ENCODE data around the gene CEP63. TPM values are rescaled to one million over a fixed set of nuclear protein-coding genes. Genes with fewer than 3 reads are reported as not detected.

The CEP63 gene
- polyA plus RNA-seq, 3 donors = 11.1 to 18.8 (median 17.2) TPM

- Histone ChIP-seq H3K4me3 (replicated peaks in 1 of 3; ENCODE audit: low read depth in 2 of 3, low read length in 3 of 3) (no peak overlapping the region), H2AFZ (ENCODE audit: insufficient read depth, low read depth, low read length, poor library complexity, severe bottlenecking) (no peak overlapping the region), H3K27me3 (ENCODE audit: control insufficient read depth in 2 of 2, insufficient read depth in 2 of 2, low read length in 2 of 2) (no peaks in the 10 kb centered on the region), H4K20me1 (ENCODE audit: insufficient read depth, low read length) (no peaks in the 10 kb centered on the region), H3K9me3 (replicated peaks in 1 of 2; ENCODE audit: control insufficient read depth in 1 of 2, insufficient read depth in 1 of 2, low read length in 2 of 2) (no peaks in the 10 kb centered on the region), H3K79me2 (ENCODE audit: insufficient read depth, low read length) (no peaks in the 10 kb centered on the region), H3K27ac (ENCODE audit: low read depth in 1 of 2, low read length in 2 of 2) (no peak overlapping the region), H3K4me1 (ENCODE audit: control insufficient read depth in 1 of 2, insufficient read depth in 2 of 2, low read length in 2 of 2) (no peaks in the 10 kb centered on the region), H3K36me3 (replicated peaks in 1 of 2; ENCODE audit: control insufficient read depth in 1 of 2, insufficient read depth in 2 of 2, low read length in 2 of 2) (no peaks in the 10 kb centered on the region), H3K9ac (ENCODE audit: insufficient read depth, low read length, poor library complexity, severe bottlenecking) (no peak overlapping the region), H3K4me2 (replicated peaks; ENCODE audit: extremely low read depth, low read length, poor library complexity, severe bottlenecking) (no peak overlapping the region)
- intact Hi-C loops (cut with micrococcal nuclease) = no loop called here
- WGBS (ENCODE audit: insufficient coverage) = no CpG with 5 or more reads among the region's 2 CpGs
- Mint-ChIP-seq H3K9me3 (no peaks in the 10 kb centered on the region), H3K36me3 (no peaks in the 10 kb centered on the region), H3K4me1 (peaks cover 9% of the 10 kb centered on the region), H3K27me3 (ENCODE audit: low read depth in 3 of 3) (no peaks in the 10 kb centered on the region), H3K4me3 (no peak overlapping the region), H3K27ac (no peak overlapping the region)
- TF ChIP-seq CTCF (IDR thresholded peaks at IDR 0.05) = no peak
- DNase-seq = no peak
Measured at GRCh38 chr3:134619301-134619615, 133.4 kb downstream of the CEP63 start.

GRCh38 chr3:134619884-134620445, 134.1 kb downstream of the CEP63 start:
- intact Hi-C loops (cut with micrococcal nuclease) = no loop called here
- peaks cover 9% of the 10 kb centered on the region for H3K4me1 Mint-ChIP-seq
- no peaks in the 10 kb centered on the region for H3K9me3 ChIP-seq (replicated peaks in 1 of 2; ENCODE audit: control insufficient read depth in 1 of 2, insufficient read depth in 1 of 2, low read length in 2 of 2)

More at GRCh38 chr3:134619884-134620445, 134.1 kb downstream of the CEP63 start:
- Mint-ChIP-seq H3K4me3 (no peak overlapping the region), H3K27me3 (ENCODE audit: low read depth in 3 of 3) (peaks cover 0 to 2% (median 0%) of the 10 kb centered on the region in 3 donors), H3K36me3 (no peaks in the 10 kb centered on the region), H3K9me3 (no peaks in the 10 kb centered on the region), H3K27ac (no peak overlapping the region)
- H2AFZ ChIP-seq (ENCODE audit: insufficient read depth, low read depth, low read length, poor library complexity, severe bottlenecking) = no peak overlapping the region
- 96% methylated on average over 6 of the region's 8 CpGs for WGBS (ENCODE audit: insufficient coverage)
- no peaks in the 10 kb centered on the region for H3K79me2 ChIP-seq (ENCODE audit: insufficient read depth, low read length)
- H3K4me2 ChIP-seq (replicated peaks; ENCODE audit: extremely low read depth, low read length, poor library complexity, severe bottlenecking) = no peak overlapping the region
- H4K20me1 ChIP-seq (ENCODE audit: insufficient read depth, low read length) = no peaks in the 10 kb centered on the region
- H3K9ac ChIP-seq (ENCODE audit: insufficient read depth, low read length, poor library complexity, severe bottlenecking) = no peak overlapping the region
- H3K27me3 ChIP-seq (ENCODE audit: control insufficient read depth in 2 of 2, insufficient read depth in 2 of 2, low read length in 2 of 2) = no peaks in the 10 kb centered on the region
- H3K4me3 ChIP-seq (replicated peaks in 1 of 3; ENCODE audit: low read depth in 2 of 3, low read length in 3 of 3) = no peak overlapping the region
- no peaks in the 10 kb centered on the region for H3K4me1 ChIP-seq (ENCODE audit: control insufficient read depth in 1 of 2, insufficient read depth in 2 of 2, low read length in 2 of 2)
- no peak for DNase-seq
- no peak overlapping the region for H3K27ac ChIP-seq (ENCODE audit: low read depth in 1 of 2, low read length in 2 of 2)
- no peaks in the 10 kb centered on the region for H3K36me3 ChIP-seq (replicated peaks in 1 of 2; ENCODE audit: control insufficient read depth in 1 of 2, insufficient read depth in 2 of 2, low read length in 2 of 2)
- TF ChIP-seq CTCF (IDR thresholded peaks at IDR 0.05) = no peak
